ENCODE measurements around the gene ADAMTS17.

The ADAMTS17 gene

DNA sequence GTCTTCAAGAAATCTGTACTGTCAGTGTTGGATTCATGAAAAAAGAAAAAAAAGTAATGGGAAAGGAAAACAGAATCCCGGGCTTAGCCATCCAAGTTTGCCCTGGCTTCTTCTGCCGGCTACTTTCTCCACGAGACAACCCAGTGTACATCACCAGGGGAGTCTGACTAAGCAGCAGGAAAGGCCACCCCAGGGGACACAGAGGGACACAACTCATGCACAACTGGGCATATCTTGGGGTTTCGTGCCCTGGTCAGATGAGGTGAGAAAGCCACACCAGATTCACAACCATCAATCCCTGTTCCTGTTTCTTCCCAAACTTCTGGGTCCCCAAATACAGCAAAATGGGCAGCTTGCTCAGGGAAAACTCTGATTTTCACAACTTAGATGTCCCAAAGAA is 33.2 kb downstream of the ADAMTS17 start:
- no peak for DNase-seq

DNA sequence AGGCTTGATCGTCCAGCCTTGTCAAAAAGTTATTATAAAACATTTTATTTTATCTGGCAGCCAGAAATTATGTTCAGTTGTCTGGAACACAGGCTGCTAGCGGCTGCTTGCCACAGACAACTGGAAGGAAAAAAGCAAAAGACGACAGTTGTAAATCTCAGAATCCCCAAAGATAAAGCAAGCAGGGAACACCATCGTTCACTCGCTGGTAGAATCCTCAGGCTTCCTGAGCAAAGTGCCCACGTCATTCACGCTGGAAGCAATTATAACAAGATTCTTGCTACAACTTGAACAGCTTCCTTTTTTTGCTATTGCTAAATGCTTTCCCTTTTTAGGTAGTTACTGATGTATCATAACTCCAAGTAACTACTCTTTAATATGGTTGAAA is 33.6 kb downstream of the ADAMTS17 start:
- peak; percentile 1 for DNase-seq

DNA sequence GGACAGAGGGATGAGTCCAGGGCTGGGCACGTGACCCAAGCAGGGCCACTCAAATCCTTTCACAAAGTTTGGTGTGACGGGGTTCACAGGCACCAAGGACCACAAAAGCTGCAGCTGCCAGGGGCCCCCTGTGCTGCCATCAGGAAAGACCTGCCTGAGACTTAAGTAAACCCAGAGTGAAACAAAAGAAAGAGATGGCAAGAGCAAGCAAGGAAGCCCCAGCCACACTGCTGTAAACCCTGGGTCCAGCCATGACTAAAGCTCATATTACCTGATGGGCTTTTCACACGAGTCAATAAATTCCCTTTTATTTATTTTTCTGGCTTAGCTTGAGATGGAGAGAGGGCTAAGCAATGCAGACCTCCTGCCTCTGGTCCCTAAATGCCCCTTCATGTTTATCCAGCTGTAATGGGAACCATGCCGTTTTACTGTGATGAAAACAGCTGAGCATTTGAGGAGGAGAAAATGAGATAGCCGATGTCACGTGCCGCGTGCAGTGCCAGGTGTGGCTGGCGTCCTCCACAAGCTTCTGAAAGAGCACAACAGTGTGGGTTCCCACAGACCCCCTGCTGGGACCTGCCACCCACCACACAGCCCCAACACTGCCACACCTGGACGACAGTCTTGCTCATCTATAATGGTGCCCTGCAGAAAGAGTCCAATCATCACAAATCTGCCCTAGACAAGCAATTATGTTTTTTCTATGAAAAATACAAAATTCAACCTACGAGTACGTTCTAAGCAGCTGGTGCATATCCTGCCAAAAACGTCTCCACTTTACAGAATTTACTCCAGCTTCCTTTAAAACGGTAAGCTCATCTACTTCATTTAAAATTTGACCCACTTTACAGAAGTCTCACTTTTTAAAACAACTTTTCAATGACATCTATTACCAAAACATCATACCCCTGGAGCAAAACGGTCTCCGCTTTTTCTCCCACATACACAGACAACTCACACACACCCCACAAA is 34.2 kb downstream of the ADAMTS17 start:
- DNase-seq, result no peak

DNA sequence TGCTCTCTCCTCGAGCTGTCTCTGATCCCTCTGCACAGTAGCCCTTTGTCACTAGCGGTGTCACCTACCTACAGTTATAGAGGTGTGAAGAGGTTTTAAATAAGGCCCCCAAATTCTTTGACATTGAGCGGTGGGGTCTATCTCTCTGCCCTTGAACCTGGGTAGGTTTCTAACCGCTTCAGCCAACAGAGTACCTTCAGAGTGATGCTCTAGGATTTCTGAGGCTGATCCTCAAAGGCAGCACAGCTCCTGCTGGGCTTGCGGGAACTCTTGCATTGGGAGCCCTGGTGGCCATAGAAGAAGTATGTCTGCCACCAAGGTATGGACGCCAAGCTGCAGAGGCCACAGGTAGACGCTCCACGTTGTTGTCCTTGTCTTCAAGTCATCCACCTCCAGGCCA is 35.7 kb downstream of the ADAMTS17 start:
- DNase-seq, result no peak

DNA sequence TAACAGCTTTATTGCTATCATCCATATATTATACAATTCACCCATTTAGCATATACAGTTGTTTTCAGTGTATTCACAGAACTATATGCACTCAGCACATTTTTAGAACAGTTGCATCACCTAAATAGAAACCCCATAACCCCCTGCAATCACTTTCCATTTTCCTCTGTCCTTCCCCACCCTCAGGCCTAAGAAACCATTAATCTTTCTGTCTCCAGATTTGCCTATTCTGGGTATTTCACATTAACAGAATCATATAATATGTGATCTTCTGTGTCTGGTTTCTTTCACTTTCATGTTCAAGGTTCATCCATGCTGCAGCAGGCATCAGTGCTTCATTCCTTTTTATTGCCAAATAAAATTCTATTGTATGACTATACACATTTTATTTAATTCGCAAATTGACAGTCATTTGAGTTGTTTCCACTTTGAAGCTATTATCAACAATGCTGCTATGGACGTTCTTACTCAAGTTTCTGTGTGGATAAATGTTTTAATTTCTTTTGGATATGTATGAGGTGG is 39.8 kb downstream of the ADAMTS17 start:
- DNase-seq, result no peak

DNA sequence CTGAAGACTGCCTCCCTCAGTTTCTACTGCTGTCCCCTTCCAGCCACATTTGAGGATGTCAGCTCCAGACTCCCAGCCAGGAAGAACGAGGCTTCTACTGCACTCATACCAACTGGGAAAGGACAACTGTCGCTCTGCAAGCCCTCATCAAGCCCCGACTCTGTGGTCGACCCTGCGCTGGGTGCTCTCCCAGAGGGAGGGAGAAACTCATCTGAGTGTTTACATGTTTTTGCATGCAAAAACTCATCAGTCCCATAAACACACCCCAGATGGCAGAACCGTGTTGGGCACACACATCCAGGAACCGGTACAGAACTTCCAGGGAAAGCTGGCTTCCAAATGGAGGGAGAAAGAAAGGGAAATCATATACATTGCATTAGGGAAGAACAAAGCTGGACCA is 43.5 kb downstream of the ADAMTS17 start:
- DNase-seq, result no peak

DNA sequence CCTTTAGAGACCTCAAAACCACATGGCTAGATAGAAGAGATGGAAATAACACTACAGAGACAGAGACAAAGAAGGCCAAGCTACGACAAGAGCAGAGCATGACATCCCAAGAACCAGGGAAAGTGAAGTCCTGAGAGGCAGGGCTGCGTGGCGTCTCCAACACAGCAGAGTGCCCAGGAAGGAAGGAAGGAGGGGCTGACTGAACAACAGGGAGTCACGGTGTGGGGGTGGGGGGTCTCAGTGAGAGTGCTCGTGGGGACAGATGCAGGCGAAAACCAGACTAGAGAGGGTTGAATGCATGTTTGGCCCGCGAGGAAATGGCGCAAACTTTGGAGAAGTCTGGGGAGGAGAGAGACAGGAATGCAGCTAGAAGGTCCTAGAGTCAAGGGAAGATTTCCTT is 44.0 kb downstream of the ADAMTS17 start:
- no peak for DNase-seq

DNA sequence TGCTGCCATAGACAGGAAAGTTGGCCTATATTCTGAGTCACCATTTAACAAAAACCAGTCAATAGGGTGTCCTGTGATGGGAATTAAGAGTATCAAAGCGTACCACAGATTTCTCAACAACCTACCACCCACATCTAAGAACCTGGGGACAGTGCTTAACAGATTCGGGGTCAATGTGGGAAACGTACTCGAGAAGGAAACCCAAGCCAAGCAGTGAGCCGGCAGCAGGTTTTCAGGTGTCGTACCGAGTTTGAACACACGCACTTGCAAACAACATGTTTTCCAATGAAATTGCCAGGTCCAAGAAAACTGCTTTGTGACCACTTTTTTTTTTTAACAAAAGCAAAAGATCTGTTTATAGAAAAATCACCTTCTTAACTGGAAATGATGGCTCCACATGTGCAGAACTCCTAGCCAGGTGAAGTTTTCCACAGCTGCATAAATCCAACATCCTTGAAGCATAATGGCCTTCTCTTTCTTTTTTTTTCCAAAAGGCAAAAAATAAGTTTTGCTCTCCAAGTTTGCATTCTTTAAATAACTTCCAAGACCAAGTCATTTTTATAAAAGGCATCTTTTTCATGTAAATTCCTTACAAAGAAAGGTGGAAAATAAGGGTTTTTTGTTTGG is 45.7 kb downstream of the ADAMTS17 start:
- DNase-seq, result no peak

DNA sequence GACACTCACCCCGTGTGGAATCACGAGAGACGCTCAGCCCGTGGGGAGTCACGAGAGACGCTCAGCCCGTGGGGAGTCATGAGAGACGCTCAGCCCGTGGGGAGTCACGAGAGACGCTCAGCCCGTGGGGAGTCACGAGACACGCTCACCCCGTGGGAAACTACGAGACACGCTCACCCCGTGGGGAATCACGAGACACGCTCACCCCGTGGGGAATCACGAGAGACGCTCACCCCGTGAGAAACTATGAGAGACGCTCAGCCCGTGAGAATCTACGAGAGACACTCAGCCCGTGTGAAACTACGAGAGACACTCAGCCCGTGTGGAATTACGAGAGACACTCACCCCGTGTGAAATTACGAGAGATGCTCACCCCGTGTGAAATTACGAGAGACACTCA is 49.8 kb downstream of the ADAMTS17 start:
- no peak for DNase-seq

DNA sequence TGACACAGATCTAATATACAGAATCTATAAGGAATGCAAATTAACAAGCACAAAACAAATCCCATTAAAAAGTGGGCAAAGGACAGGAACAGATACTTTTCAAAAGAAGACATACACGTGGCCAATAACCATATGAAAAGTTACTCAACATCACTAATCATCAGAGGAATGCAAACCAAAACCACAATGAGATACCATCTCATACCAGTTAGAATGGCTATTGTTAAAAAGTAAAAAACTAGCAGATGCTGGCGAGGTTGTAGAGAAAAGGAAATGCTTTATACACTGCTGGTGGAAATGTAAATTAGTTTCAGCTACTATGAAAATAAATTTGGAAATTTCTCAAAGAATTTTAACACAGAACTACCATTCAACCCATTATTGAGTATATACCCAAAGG is 50.7 kb downstream of the ADAMTS17 start:
- DNase-seq, result peak; percentile 5

DNA sequence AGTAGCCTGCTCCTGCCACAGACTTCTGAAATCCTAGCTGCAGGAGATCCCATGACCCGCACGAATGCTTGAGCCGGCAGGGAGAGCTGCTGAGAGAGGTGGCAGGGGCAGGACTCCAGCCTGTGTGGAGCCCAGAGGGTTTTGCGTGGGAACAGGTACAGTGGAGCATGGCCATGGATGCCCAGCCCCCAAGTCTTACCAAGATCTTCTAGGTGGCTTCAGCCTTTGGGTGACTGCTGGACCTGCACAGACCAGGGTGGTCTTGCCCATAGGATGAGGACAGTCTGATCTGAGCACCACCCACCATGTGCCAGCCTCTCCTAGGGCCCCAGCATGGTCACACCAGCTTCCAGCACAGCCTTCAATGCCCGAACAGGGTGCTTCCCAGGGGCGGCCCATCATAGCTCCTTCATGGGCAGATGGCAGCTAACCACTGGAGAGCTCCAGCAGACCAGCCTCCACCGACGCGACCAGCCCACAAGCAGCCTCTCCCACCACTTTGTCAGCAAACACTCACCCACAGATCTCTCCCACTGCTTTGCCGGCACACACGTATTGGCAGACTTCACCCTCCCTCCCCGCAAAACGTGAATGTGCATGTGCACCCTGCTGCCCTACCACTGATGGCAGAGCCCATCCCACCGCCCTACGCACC is 56.0 kb downstream of the ADAMTS17 start:
- DNase-seq, result no peak

DNA sequence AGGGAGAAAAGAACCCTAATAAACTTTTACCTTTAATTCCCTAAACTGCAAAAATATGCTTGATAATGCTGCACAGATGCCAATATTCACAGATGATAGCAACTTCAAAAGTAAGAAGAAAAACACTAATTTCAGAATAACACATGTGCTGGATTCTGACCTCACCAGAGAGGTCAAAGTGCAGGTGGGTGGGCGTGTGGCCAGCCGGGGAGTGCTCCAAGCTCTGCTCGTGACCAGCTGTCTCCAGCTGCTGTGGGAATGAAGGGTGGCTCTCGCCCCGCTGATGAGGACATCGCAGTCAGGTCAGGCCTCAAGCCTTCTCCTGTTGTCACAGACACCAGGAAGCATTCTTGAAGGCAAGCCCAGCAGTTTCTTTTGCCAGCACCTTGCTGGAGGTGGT is 57.1 kb downstream of the ADAMTS17 start:
- no peak for DNase-seq

DNA sequence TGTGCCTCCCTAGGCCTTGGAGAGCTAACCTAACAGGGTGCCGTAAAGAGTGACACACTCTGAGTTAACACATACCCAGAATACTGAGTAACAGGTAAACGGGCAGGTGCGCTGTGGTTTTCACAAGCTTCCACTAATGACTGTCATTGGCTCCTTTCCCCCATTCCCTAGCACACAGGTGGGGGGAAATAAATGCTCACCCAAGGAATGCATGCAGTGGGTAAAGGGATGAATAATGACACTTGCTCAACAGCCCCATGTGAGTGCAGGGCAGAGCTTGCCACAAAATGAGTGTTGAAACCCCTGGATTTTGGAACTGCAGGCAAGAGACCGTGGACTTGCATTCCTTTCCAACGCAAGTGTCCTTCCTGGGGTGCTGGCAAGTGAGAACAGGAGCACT is 57.6 kb downstream of the ADAMTS17 start:
- no peak for DNase-seq

DNA sequence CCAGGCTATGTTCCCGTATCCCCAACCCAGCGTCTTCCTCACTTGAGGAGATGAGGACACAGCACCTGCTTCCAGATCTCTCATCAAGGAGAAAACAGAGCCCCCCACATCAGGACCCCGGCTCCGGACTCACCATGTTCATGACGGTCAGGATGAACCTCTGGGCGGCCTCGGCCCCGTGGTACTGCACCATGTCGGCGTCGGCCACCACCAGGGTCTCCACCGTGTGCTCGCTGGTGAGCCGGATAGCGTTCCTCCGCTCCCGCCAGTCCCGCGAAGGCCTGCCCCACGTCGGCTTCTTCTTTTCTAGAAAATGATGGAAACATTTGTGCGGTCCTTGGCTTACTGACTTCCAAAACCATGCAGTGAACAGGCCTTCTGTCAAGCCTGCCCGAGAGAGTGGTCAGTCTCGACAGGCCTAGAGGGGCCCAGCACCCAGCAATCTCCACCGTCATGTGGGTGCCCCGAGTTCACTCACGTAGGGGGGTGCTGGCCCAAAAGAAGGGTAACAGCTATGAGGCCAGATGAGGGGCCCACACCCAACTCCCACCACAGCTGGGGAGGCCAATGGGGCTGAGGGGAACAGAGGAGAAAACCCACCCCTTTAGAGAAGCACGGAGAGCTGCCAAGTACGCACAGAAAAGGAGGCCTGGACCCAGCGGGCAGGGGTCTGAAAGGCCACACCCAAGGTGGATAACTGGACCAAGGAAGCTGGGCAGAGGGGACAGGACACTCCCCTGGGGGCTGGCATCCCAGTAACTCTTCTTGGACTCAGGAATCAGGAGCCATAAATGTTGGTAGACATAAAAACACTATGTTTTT is 60.5 kb downstream of the ADAMTS17 start:
- DNase-seq, result no peak

DNA sequence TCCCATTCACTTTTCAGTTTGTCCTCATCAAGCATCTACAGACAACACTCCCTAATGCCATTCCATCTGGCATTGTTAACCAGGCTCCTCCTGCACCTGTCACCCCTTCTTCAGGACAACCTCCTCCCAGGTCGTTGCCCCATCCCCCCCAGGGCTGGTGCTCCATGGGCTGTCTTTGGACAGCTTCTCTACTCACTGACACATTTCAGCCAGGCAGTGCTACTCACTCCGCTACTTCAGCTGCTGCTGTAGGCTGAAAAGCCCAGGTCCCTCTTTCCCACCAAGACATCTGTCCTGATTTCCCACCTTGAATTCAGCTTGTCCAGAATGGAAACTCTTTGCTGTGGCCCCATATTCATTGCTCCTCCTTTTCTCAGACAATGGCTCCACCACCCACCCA is 61.9 kb downstream of the ADAMTS17 start:
- DNase-seq, result no peak

DNA sequence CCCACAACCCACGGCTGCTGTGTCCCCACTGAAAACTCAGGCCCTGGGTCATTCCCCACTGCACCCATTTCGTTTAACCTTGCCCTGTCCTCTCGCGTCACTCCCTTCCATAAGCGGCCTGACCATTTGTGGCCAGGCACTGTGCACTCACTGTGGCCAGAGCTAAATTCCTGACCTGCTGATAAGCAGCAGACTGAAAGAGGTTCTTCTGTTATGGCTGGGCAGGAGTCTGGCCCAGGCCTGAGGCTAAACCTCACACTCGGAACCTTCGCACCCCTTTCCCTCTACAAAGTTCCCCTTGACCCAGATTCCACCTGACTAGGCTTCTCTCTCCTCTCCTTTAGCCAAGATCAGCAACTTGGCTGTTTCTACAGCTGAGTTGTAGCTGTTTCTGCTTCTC is 62.3 kb downstream of the ADAMTS17 start:
- DNase-seq, result no peak

DNA sequence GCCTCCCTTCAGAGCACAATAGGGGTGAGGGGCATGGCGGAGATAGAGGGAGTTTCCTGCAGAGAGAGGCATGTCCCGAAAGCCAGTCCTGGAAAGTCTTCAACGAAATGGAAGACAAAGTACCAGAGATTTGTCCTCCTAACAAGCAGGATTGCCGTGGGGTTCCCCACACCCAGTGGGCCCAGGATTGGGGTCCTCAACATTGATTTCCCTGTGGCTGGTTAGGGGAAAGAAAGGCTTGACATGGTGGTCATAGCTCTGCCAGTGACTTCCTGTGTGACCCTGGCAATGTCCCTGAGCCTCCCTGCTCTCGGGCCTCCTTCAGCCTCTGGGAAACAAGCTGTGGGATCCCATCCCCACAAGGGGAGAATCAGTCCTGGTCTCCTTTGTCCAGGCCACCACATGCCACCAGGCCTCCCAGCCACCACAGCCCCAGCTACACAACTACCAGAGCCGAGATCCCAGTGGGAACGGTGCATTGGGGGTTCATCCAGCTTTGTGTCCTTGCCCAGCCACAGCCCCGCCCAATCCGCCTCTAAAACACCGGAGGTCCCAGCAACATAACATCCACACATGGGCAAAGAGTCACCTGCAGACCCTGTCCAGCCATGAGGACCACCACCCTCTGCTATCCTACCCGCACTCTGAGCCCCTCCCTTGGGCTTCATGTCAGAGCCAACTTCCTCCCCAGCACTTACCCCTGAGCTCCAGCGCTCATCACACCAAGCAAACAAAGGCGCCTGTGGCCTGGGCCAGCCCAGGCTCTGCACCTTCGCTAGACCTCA is 63.0 kb downstream of the ADAMTS17 start:
- DNase-seq, result no peak

DNA sequence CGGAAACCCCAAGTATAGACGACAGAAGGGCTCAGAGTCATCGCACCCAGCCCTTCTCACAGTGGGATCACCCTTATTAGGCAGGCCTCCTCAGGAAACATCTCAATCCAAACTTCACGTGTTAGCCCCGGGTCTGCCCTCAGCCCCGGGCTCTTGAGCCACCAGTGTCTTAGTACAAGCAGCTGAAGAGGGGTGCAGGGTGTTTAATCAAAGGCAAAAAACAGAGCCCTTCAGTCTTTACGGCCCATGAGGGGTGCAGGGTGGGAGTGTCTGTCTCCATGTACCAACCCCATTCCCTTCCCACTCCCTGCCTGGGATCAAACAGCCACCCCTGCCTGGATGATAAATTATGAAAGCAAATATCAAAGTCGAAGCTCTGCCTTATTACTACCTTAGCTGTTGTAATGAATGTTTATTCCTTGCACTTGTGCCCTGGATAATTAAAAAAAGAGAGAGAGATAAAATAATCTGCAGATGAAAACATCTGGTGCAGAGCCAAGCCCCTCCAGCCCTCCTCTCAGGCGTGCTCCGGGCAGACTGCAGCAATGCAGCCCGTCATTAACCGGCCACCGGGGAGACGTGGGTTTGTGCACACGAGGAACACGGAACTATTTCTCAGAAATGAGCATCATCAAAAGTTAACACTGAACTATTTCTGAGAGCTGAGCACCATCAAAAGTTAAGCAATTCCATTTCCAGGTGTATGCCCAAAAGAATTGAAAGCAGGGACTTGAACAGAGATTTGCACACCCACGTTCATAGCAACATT is 64.5 kb downstream of the ADAMTS17 start:
- DNase-seq, result no peak

DNA sequence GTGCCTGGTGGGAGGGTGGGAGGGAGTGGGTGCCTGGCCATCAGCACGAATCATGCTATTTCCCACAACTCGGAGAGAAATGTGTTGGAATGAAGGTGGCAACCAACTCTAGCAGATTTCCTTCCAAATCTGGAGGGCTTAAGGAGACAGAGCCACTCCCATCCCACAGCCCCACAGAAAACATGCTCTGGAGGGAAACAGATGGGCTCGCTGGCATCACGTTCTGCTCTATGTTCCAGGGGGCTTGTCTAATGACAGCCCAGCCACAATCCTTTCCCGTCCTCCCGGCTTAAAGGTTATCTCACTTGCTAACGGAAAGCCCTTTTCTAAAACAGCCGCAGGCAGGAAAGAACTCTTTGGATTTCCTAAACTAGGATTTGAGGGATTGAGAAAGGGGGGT is 65.3 kb downstream of the ADAMTS17 start:
- no peak for DNase-seq

DNA sequence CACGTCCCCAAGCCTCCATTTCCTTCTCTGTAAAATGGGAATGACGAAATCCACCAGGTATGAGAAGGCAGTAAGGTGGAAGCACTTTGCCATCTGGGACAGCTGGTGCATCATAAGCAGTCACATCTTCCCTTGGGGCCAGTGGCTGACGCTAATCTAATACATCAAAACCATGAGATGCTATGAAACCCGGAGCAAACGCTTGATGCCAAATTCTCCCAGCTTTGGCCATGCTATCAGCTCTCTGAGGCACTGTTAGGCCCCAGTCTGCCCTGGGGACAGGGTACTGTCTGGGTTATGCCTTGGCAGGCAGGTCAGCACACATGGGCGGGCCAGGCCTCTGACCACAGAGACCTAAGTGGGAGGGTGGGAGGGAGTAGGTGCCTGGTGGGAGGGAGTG is 66.1 kb downstream of the ADAMTS17 start:
- no peak for DNase-seq

DNA sequence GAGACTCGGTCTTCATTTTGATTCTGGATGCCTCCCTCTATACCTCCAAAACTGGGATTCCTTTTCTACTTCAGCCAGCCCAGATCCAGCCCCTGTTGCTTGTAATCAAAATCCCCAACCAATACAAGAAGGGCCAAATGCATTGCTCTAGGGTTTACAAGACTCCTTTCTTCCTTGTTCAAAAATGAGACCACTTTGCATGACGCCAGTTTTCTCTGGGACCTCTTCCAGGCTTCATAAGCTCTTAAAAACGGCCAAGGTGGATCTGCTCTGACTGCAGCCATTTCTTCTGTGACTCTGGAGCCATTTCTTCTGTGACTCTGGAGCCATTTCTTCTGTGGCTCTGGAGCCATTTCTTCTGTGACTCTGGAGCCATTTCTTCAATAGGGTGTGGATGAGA is 71.9 kb downstream of the ADAMTS17 start:
- DNase-seq, result no peak

Data from hematopoietic multipotent progenitor cell treated with erythropoietin and hydrocortisone succinate and interleukin-3 and kit ligand, for 6 days (in vitro differentiated cells).